ENCODE measurements around the gene STRIP1.
"Not testable (repeated sequence)": the region's sequence is repeated elsewhere in the genome, so short reads cannot be mapped to it uniquely, and the experiment has no call there.

The STRIP1 gene

DNA sequence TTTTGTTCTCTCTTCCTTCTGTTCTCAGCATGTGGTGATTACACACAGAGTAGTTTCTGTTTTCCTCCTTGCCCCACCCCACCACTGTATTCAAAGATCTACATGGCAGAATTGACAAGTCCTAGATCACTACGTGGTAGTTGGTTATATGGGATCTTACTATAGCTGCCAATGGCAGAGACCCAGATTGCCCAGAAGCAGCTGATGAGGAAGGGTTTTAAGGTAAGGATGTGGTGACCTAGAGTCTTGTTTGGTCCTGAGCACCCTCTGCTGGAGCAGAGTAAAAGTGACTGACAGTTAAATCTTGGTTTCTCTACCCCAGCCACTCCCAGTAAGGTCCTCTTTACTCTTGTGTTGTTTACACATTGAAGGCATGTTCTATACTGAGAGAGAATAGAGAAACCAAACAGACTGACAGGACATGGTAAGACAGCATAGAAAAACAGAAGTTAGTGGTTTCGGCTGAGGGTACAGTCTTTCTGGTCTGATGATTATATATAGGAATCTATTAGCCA, 22.8 kb upstream of the STRIP1 start:
- peak; percentile 64 for DNase-seq

DNA sequence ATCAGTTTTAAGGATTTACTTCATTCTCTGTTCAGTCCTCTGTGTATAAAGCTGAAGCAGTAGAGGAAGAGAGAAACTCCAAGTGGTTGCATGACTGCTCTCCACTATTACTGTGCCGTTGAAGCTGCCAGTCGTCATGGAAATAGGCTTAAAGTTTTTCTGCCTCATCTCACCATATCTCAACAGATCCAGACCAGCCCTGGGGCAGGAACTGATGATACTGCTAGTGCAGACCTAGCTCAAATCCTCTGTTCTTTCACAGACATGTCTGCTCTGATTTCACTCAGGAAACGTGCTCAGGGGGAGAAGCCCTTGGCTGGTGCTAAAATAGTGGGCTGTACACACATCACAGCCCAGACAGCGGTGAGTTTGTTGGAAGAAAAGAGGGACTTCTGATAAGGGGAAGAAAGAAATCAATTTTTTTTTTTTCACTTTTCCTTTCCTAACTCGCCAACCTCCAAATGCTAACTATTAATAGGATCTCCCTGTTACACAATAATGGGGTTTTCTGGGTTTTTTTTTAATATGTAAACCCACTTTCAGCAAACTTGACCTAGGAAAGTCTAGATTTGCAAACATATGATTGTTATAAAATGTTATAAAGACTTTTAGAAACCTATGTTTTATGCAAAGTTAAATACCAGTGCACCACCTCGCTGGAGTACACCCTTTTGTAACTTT, 22.2 kb upstream of the STRIP1 start:
- DNase-seq: no peak

DNA sequence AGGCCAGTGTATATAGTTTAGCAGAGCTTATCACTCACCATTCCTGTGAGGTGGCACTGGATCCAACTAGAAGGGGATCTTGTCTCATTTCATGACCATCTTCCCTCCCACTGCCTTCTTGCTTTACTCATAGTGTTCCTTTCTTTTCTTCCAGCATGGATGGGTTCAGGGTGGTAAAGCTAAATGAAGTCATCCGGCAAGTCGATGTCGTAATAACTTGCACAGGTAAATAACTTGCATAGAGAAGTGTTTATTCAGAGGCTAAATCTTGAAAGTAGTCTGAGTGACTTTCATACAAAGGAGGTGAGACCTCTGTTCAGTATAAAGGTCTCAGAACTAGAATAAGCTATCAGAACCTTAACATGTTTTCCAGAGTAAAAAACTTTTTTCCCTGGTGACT, 16.6 kb upstream of the STRIP1 start:
- DNase-seq: no peak

DNA sequence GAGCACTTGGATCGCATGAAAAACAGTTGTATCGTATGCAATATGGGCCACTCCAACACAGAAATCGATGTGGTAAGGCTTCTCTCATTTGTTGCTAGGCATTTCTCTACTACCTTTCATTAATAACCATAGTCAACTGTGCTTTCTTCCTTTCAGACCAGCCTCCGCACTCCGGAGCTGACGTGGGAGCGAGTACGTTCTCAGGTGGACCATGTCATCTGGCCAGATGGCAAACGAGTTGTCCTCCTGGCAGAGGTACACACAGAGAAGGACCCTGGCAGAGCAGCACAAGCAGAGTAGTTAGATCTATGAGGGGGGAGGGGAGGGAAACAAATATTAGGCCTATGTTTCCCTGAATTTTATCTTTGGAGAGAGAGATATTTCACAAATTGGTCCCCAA, 16.0 kb upstream of the STRIP1 start:
- no peak for DNase-seq

DNA sequence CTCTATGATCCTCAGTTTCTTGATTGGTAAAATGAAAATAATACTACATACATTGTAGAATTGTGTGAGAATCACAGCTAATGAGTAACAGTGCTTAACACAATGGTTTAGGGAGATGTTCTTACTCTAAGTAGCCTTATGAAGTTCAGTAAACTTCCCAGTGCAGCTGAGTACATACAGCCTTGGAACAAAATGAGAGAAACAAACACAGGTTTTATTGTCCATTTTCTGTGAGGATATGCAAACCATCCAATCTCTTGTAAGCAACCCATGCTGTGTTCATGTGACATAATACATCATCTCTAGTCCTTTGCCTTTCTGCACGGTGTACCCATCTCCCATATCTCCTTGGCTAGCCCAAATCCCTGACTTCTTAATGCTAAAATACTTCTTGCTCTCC, 14.7 kb upstream of the STRIP1 start:
- no peak for DNase-seq

DNA sequence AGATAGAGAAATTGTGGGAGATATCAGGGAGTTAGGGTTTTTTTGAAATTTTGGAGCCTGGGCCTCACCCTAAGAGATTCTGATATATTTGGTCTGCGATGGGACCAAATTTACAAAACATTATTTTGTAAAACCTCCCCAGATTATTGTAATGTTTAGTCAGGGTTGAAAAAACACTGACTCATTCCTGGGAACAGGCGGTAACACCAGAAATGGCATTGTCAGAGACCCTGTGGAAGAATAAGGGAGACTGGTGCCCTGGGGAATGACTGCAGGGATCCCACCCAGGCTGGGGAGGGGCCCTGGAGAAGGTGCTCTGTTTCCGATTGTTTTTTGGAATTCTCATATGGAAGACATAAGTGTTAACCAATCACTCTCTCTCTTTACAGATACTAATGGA, 13.1 kb upstream of the STRIP1 start:
- DNase-seq: no peak

DNA sequence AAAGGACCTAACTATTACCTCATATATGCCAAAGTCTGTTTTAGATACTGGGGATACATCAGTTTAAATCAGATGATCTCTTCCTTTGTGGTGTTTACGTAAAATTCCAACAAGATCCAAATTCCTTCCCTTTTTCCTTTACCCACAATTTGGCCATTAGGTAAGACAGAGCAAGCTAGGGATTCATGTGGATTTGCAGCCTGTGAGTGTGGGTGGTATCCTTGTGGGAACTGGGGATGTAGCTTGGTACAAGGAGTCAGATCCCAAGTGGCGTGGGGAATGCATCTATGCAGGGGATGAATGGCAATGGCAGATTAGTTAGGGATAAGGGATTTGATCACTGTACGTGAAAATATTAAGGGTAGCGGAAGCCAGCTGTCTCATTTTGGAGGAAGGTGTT, 9.8 kb upstream of the STRIP1 start:
- no peak for DNase-seq

DNA sequence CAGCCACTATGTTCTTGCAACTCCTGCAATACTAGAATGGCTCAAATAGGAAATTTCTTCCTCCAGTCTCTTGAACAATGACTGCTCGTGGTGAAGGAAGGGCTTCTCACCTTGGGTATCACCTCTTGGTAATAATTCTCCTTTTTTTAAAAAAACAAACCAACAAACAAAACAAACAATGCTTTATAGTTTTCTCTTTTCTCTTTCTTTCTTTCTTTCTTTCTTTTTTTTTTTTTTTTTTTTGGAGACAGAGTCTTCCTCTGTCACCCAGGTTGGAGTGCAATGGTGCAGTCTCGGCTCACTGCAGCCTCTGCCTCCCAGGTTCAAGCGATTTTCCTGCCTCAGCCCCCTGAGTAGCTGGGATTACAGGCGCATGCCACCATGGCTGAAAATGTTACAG, 3.7 kb upstream of the STRIP1 start:
- not testable (repeated sequence) for DNase-seq

DNA sequence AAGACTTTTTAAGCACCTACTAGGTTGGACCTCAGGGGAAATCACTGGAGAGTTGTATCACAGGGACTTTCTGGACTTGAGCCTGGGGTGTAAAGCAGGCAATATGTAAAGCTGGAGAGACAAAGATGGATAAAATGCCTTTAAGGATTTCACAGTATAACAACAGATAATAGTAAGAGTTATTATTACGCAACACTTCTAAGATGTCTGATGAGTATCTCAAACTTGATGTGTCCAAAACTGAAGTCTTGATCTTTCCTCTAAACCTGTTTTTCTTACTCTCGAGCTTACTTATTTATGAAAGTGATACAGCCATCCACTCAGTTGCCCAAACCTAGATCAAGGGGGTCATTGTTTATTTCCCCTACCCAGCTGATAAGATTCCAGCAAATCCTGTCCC, 2.1 kb upstream of the STRIP1 start:
- DNase-seq: no peak

DNA sequence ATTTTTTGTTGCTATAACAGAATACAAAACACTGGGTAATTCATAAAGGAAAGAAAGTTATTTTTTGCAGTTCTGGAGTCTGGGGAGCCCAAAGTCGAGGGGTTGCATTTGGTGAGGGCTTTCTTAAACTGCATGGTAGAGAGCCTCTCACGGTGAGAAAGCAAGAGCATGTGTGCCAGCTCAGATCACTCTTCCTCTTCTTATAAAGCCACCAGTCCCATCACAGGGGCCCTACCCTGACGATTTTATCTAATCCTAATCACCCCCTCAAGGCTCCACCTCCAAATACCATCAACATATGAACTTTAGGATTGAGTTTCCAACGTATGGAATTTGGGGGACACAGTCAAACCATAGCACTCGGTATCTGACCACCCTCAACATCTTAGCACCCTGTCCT, 1.0 kb upstream of the STRIP1 start:
- DNase-seq: no peak

DNA sequence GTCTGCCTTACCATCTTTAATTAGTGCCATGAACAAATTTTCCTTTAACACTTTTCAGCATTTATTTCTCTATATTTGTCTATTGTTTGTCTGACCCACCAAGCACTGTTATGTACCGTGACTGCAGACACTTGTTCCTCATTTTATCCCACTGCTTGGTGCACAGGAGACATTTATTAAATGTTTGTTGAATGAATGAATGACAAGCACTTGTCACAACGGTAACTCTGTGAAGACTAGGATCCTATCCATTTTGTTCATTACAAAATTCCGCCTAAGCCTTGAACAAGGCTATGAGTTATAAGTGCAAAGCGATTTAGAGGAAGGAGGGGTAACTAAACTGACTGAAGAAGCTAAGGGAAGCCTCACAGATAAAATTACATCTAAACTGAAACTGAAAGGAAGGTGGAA, 379 bp upstream of the STRIP1 start:
- no peak for DNase-seq

DNA sequence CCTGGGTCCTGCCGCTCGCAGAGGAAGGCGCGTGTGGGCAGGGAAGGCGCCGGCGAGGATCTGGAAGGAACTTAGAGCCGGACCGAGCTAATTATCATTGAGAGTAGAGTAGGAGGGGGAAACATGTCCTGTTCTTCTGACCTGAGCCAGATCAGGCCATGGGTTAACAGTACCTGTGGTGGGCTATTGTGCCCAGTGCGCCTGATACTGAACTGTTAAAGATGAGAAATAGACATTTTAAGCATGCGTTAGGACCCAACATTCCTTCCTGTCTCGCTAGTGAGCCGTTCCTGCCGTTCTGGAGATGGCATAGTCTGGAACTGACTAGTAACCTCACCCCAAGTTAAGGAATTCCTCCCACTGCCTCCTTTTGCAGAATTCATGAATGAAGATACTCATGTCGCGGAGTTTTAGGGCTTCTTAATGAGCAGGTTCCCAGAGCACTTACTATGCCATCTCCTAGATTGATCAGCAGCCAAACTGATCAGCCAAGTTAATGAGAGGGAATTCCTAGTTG, 870 bp downstream of the STRIP1 start:
- no peak for DNase-seq

DNA sequence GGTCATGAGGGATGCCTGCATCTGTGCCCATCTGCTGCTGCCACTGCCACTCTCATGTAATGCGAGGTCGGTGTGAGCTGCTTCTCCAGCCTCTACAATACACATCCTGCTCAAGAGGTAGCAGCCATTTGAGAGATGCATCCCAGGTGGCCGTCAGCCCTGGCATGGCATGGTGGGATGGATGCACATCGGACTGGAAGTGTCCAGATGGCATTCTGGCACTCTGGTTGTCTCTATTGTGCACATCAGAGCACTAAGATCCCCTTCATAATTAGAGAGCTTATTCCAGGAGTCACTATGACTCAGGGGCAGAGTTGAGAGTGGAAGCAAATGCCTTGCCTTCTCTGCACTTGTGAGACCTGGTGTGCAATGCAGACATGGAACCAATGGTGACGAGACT, 3.8 kb downstream of the STRIP1 start:
- no peak for DNase-seq

DNA sequence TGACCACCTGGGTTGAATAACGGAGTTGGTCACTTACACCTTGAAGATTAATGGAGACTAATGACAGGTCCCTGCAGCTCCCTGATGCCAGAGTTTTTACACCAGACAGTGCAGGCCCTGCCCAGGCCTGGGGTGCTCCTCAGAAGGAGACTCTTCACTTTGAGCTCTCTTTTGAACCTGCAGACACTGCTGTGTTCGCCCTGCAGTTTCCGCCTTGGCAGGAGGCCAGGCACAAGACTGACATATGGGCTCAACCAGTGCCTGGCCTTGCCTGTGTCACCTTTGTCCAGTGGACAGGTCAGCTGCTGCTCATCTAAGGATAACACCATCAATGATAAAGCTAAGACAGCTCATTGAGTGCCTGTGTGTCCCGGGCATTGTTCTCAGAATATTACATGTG, 5.2 kb downstream of the STRIP1 start:
- no peak for DNase-seq

DNA sequence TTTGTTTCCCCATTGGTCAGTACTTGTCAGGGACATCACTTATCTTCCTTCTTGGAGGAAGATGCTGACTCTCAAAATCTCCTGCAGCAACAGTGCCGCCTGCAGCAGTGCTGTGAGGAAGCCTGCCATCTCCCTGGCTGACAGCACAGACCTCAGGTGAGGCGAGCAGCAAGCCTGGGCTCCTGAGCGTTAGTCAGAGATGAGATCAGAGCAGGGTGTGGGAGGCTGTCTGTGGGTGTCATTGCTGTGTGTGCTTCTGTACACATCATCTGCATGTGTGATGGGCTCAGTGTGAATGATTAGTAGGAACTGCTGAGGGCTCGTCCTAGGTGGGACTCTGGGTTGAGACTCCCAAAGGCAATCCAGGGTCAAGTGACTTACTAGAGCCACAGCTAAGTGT, 6.1 kb downstream of the STRIP1 start:
- DNase-seq: no peak

DNA sequence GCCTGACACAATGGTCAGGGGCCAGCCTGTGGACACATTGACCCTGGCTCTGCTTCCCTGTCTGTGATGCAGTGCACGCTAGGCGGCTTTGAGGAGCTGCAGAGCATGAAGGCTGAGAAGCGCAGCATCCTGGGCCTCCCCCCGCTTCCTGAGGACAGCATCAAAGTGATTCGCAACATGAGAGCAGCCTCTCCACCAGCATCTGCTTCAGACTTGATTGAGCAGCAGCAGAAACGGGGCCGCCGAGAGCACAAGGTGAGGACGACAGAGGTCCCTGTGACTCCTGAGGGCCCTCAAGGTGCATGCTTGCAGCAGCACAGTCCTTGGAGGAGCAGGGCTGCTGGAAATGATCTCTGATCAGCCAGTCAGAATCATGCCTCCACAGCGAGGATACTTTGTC, 8.6 kb downstream of the STRIP1 start:
- DNase-seq: no peak

DNA sequence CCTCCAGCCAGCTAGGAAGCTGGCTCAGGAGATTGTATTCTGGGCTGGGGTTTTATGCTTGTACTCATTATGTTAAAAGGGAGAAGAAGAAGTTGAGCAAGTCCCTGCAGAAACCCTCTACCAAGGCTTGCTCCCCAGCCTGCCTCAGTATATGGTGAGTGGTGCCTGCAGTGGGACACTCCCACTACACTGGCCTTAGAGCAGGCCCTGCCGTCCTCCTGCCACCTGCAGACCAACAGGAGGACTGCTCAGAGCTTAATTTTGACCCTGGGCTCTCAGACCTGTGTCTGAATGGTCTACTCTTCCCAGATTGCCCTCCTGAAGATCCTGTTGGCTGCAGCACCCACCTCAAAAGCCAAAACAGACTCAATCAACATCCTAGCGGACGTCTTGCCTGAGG, 13.0 kb downstream of the STRIP1 start:
- DNase-seq: no peak

DNA sequence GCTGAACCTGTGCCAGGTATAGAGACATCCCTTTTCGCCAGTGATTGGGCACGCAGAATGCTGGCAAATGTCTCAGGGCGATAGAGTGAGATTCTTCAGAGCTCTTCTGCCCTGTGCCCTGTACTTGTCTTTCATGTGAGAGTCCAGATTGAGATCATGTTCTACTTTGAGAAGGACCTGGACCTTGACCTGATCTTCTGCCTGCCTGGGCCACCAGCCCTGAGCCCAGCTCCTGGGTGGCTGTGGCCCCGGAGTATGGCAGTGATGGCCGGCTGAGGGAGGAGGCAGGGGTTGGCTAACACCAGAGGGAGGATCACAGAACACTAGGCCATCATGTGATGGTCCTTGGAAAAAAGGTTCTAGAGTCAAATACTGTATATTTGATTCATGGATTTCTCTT, 13.8 kb downstream of the STRIP1 start:
- DNase-seq: no peak

DNA sequence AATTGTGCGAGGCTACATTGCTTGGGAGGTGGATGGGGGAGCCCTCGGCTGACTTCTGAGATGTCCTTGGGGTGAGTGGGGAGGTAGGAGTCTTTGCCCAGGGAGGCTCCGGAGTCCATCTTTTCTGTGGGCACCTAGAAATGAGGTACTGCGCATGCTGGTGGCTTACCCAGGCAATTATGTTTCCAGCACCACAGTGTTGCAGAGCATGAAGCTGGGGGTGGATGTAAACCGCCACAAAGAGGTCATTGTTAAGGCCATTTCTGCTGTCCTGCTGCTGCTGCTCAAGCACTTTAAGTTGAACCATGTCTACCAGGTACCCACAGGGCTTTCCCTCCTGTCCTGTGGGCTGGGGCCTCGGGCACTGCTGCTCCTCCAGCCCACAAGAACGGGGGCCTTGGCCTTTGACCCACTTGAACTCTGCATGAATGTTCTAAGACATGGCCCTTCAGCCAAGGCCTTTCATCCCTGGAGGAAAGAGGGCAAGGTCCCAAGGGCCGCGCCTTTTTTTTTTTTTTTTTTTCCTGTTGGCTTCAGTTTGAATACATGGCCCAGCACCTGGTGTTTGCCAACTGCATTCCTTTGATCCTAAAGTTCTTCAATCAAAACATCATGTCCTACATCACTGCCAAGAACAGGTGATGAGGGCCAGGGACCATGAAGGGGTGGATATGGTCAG, 14.6 kb downstream of the STRIP1 start:
- no peak for DNase-seq

DNA sequence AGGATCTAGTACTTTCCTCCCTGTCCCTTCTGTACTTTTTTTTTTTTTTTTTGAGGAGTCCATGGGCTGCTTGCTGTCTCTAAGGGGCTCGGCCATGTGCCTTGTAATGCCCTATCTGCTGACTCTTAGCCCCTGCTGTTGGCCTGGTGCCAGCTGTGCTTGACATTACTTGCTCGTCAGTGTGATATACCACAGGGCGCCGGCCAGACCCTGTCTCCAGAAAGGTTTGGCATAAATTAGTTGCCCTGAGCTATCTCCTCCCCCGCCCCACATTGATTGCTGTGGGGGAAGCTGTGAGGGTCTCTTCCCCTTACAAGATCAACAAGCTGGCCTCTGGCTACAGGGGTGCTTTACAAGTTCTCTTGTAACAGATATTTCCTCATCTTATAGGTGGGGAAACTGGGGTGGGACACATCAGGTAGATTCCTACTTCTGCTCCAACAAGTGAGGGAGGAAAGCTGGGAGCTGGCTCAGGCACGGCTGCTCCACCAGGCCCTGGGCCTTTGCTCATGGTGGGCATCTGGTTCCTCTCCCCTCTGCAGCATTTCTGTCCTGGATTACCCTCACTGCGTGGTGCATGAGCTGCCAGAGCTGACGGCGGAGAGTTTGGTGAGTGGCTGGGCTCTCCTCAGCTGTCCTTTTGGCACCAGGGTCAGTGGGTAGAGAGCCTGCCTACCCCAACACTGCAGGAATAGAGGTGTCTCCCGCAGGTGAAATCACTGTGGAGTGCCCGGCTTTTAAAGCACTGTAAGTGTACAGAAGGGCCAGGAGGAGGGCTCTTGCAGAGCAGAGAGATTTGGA, 15.6 kb downstream of the STRIP1 start:
- DNase-seq: no peak

DNA sequence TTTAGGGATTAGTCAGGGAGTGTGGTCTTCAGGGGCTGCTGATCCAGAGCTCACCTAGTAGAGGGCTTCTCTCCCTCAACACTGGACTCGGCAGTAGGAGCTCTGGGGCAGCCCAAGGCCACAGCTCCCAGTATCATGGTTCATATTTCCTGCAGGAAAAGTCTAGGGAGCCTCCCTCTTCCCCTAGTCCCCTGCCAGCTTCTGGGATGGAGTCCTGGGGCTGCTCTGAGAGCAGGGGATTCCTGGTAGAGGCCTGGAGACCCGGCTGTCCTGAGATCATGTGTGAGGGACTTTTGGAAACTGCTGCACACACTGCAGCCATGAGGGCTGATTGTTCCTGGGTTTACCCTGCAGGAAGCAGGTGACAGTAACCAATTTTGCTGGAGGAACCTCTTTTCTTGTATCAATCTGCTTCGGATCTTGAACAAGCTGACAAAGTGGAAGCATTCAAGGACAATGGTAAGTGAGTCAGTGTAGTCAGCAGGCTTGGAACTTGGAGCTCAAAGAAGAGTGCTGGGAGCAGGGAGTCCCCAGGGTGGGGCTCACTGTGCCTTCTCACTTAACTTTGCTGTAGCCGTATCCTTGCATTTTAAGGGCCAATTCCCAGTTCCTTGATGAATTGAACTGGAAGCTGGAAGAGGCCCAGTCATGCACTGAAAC, 16.3 kb downstream of the STRIP1 start:
- no peak for DNase-seq

DNA sequence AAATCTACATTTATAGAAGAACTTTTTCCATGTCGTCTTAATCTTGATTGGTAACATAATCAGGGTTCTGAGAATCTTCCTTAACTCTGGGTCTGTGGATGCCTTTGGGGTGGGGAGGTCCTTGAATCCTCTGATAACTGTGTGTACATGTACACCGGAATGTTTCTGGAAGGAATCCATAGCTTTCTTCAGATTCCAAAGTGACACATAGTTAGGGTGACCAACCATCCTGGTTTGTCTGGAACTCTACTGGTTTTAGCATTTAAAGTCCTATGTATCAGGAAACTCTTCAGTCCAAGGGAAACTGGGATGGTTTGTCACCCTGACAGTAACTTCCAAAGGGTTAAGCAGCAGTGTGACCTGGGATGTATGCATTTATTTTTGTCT, 16.8 kb downstream of the STRIP1 start:
- DNase-seq: peak; percentile 29

Measured in fibroblast of upper back skin (primary cell).